Spleen (tissue), 11 donors: ENCODE data around the gene CCDC15. TPM values are rescaled to one million over a fixed set of nuclear protein-coding genes. Genes with fewer than 3 reads are reported as not detected.

Experiments used
- DNase-seq: peaks from one replicate; pipeline ENCODE4 v3.0.0-alpha.2; 2020
- H3K27ac ChIP-seq, 8 donors: fragments of 200-600 bp; sonication (generic) in 7 of 8; 1 replicate in 4 of 8; 2 replicates in 4 of 8; pipeline versions ENCODE4 v1.5.0 to v1.8.0; 2016 to 2021; ENCODE audit warnings: inconsistent platforms in 4 of 8, mild to moderate bottlenecking in 4 of 8, moderate library complexity in 1 of 8
- H3K27me3 ChIP-seq, 7 donors: fragments of 200-600 bp; sonication (generic) in 6 of 7; replicated peaks in 1 of 7; 1 replicate in 4 of 7; 2 replicates in 3 of 7; pipeline versions ENCODE4 v1.5.0 to v1.8.0; 2016 to 2021; ENCODE audit warnings: inconsistent platforms in 3 of 7, mild to moderate bottlenecking in 1 of 7
- H3K36me3 ChIP-seq, 6 donors: fragments of 200-600 bp; sonication (generic) in 5 of 6; 1 replicate in 4 of 6; 2 replicates in 2 of 6; pipeline versions ENCODE4 v1.5.0 to v1.8.0; 2016 to 2021; ENCODE audit warnings: inconsistent platforms in 2 of 6
- H3K4me1 ChIP-seq, 6 donors: fragments of 200-600 bp; sonication (generic) in 5 of 6; 1 replicate in 3 of 6; 2 replicates in 3 of 6; pipeline versions ENCODE4 v1.5.0 to v1.8.0; 2016 to 2021; ENCODE audit warnings: inconsistent platforms in 3 of 6
- H3K4me3 ChIP-seq, 8 donors: fragments of 200-600 bp; sonication (generic) in 7 of 8; 1 replicate in 4 of 8; 2 replicates in 4 of 8; pipeline versions ENCODE4 v1.5.0 to v1.8.0; 2016 to 2021; ENCODE audit warnings: inconsistent platforms in 4 of 8, mild to moderate bottlenecking in 4 of 8, moderate library complexity in 2 of 8
- H3K9me3 ChIP-seq, 8 donors: fragments of 200-600 bp; sonication (generic) in 7 of 8; 1 replicate in 4 of 8; 2 replicates in 4 of 8; pipeline versions ENCODE4 v1.5.0 to v1.8.0; 2016 to 2021; ENCODE audit warnings: inconsistent platforms in 4 of 8
- CTCF ChIP-seq, 11 experiments: fragments of 200-600 bp in 7 of 11; fragments of 450-650 bp in 4 of 11; sonication (generic) in 4 of 11; IDR thresholded peaks in 8 of 11; conservative IDR thresholded peaks in 3 of 11; 1 replicate in 7 of 11; 2 replicates in 4 of 11; pipeline versions ENCODE4 v1.4.0 to v1.8.0; 2016 to 2021; ENCODE audit warnings: antibody characterized with exemption in 11 of 11, inconsistent platforms in 4 of 11, mild to moderate bottlenecking in 1 of 11
- POLR2A ChIP-seq, 3 donors: fragments of 450-650 bp; IDR thresholded peaks; one replicate each; pipeline ENCODE4 v1.5.1; 2017; ENCODE audit warnings: antibody characterized with exemption in 3 of 3, mild to moderate bottlenecking in 1 of 3
- POLR2AphosphoS5 ChIP-seq, 3 donors: sonication (generic); formaldehyde crosslinking; IDR thresholded peaks; one replicate each; pipeline ENCODE4 v1.5.1; 2017; ENCODE audit warnings: antibody characterized with exemption in 3 of 3
- WGBS, 5 donors: extraction: QIAGEN DNeasy Blood & Tissue Kit in 3 of 5; methylation state at CpG; one replicate each; pipeline versions ENCODE4 v1.1.5 to v1.1.7; 2013 to 2018; 5-methylcytosine and 5-hydroxymethylcytosine counted together
- intact Hi-C: fragments of 100-400 bp; cut with DNase I; formaldehyde crosslinking; loops from one replicate; pipeline ENCODE4 v1.15.0; 2023; ENCODE audit warnings: low total_unique reads
- polyA plus RNA-seq, 3 donors: library from polyadenylated mRNA; stranded (reverse); fragments of 200-250 nt; gene quantifications; one replicate each; pipeline ENCODE4 v1.2.1, GENCODE V29; 2013
- total RNA-seq, 7 donors: library from RNA; depleted of rRNA in 3 of 7; stranded (reverse); fragments of >200 nt in 3 of 7; fragmentation: NEBNext Ultra II Directional in 4 of 7; extraction: Animal tissue kit (Norgen Biotek cat#: 25700) in 4 of 7; gene quantifications; one replicate each; pipeline versions ENCODE4 v1.1.0 to v1.2.1, GENCODE V29; 2016 to 2021
- donor health status: healthy with polysubstance abuse.
- donor health status: DM: no; HTN: no; CAD: no; lungs with moderate emphysema.
- donor health status: DM: no; HTN: no; CAD: no.
- donor health status: Bipolar disorder and iron deficiency.
- donor health status: healthy.
- donor health status: DM: no; HTN: no; CAD: no.
- donor health status: DM: yes; HTN: yes; CAD: no.

Gene CCDC15
- total and polyA plus RNA-seq, 10 donors: 0.61 to 3.6 (median 2.2) TPM

- Histone ChIP-seq H3K36me3 (peaks cover 0 to 6% (median 0%) of the 10 kb centered on the region in 6 donors), H3K27me3 (no peaks in the 10 kb centered on the region), H3K4me1 (no peaks in the 10 kb centered on the region), H3K9me3 (peaks cover 0 to 5% (median 0%) of the 10 kb centered on the region in 8 donors), H3K4me3 (no peak overlapping the region), H3K27ac (no peak overlapping the region)
- no peak for DNase-seq
- intact Hi-C loops: loop anchor here (5.0 kb wide), 1 partner anchor 171 kb away; no protein-coding TSS in a partner anchor
- WGBS, 5 donors: 60 to 91% (median 84%) methylated on average over 2 of the region's 2 CpGs
- TF ChIP-seq POLR2A (IDR thresholded peaks at IDR 0.05) (no peak), CTCF (IDR thresholded peaks at IDR 0.05 in 8 of 11, conservative IDR thresholded peaks at IDR 0.05 in 3 of 11) (no peak), POLR2AphosphoS5 (IDR thresholded peaks at IDR 0.05) (no peak)
Measured at GRCh38 chr11:124970925-124971324, 16.9 kb downstream of the CCDC15 start.

- H3K36me3 ChIP-seq: peaks cover 0 to 6% (median 0%) of the 10 kb centered on the region in 6 donors
- TF ChIP-seq CTCF (IDR thresholded peaks at IDR 0.05 in 8 of 11, conservative IDR thresholded peaks at IDR 0.05 in 3 of 11): no peak
- no peak for TF ChIP-seq POLR2AphosphoS5 (IDR thresholded peaks at IDR 0.05)
- no peak for TF ChIP-seq POLR2A (IDR thresholded peaks at IDR 0.05)
- intact Hi-C loops: loop anchor here (5.0 kb wide), 1 partner anchor 170 kb away; no protein-coding TSS in a partner anchor
- no peak overlapping the region for H3K27ac ChIP-seq
- H3K4me3 ChIP-seq: no peak overlapping the region
- no peak for DNase-seq
- 92 to 96% (median 96%) methylated on average over 2 of the region's 2 CpGs for WGBS, 5 donors
- peaks cover 0 to 5% (median 0%) of the 10 kb centered on the region in 8 donors for H3K9me3 ChIP-seq
- H3K27me3 ChIP-seq: no peaks in the 10 kb centered on the region
- H3K4me1 ChIP-seq: no peaks in the 10 kb centered on the region
Measured at GRCh38 chr11:124971810-124972209, 17.8 kb downstream of the CCDC15 start.

GRCh38 chr11:124976531-124976930, 22.5 kb downstream of the CCDC15 start:
- no peak for DNase-seq
- Histone ChIP-seq H3K9me3 (peaks cover 0 to 34% (median 24%) of the 10 kb centered on the region in 8 donors), H3K27ac (no peak overlapping the region), H3K4me3 (no peak overlapping the region), H3K36me3 (peaks cover 0 to 7% (median 0%) of the 10 kb centered on the region in 6 donors), H3K4me1 (no peaks in the 10 kb centered on the region), H3K27me3 (no peaks in the 10 kb centered on the region)
- intact Hi-C loops: no loop called here
- TF ChIP-seq POLR2AphosphoS5 (IDR thresholded peaks at IDR 0.05) (no peak), POLR2A (IDR thresholded peaks at IDR 0.05) (no peak), CTCF (IDR thresholded peaks at IDR 0.05 in 8 of 11, conservative IDR thresholded peaks at IDR 0.05 in 3 of 11) (no peak)
- WGBS, 5 donors: 91 to 97% (median 95%) methylated on average over 3 of the region's 3 CpGs

- DNase-seq: no peak
- no peak for TF ChIP-seq POLR2A (IDR thresholded peaks at IDR 0.05)
- TF ChIP-seq CTCF (IDR thresholded peaks at IDR 0.05 in 8 of 11, conservative IDR thresholded peaks at IDR 0.05 in 3 of 11): no peak
- TF ChIP-seq POLR2AphosphoS5 (IDR thresholded peaks at IDR 0.05): no peak
- H3K36me3 ChIP-seq: peaks cover 0 to 10% (median 0%) of the 10 kb centered on the region in 6 donors
- intact Hi-C loops: no loop called here
- WGBS, 5 donors: 81 to 89% (median 88%) methylated on average over 2 of the region's 2 CpGs
- H3K9me3 ChIP-seq: peaks cover 0 to 39% (median 29%) of the 10 kb centered on the region in 8 donors
- no peaks in the 10 kb centered on the region for H3K4me1 ChIP-seq
- H3K27ac ChIP-seq: no peak overlapping the region
- H3K4me3 ChIP-seq: no peak overlapping the region
- no peaks in the 10 kb centered on the region for H3K27me3 ChIP-seq
Measured at GRCh38 chr11:124977006-124977405, 23.0 kb downstream of the CCDC15 start.
